Subcutaneous abdominal adipose tissue (tissue), 5 donors: ENCODE data around the gene FFAR4.
A peak's percentile ranks its signal among the peaks of the same experiment; 100 is the strongest.

Source experiments
- H3K27ac ChIP-seq: one replicate; pipeline ENCODE4 v1.7.0; 2013; ENCODE audit warnings: low read depth, mild to moderate bottlenecking, inconsistent platforms, low read length, moderate library complexity
- H3K27me3 ChIP-seq, 5 donors: one replicate each; pipeline ENCODE4 v1.7.0; 2013; ENCODE audit warnings: low read length in 5 of 5, inconsistent platforms in 1 of 5; ENCODE audit not compliant: control insufficient read depth in 5 of 5, insufficient read depth in 4 of 5
- H3K36me3 ChIP-seq, 5 donors: one replicate each; pipeline ENCODE4 v1.7.0; 2013; ENCODE audit warnings: low read length in 5 of 5; ENCODE audit not compliant: control insufficient read depth in 5 of 5, insufficient read depth in 5 of 5
- H3K4me1 ChIP-seq, 5 donors: one replicate each; pipeline ENCODE4 v1.7.0; 2013; ENCODE audit warnings: low read length in 5 of 5, mild to moderate bottlenecking in 3 of 5, moderate library complexity in 1 of 5; ENCODE audit not compliant: control insufficient read depth in 5 of 5, insufficient read depth in 5 of 5
- H3K4me3 ChIP-seq, 5 donors: one replicate each; pipeline ENCODE4 v1.7.0; 2013; ENCODE audit warnings: low read length in 5 of 5, low read depth in 1 of 5
- H3K9ac ChIP-seq, 5 donors: one replicate each; pipeline ENCODE4 v1.7.0; 2013; ENCODE audit warnings: low read length in 5 of 5, mild to moderate bottlenecking in 4 of 5, moderate library complexity in 3 of 5
- H3K9me3 ChIP-seq, 5 donors: one replicate each; pipeline ENCODE4 v1.7.0; 2013; ENCODE audit warnings: low read length in 5 of 5; ENCODE audit not compliant: control insufficient read depth in 5 of 5
- donor health status: healthy.
- donor health status: healthy.
- donor health status: healthy.
- donor health status: healthy.
- donor health status: healthy.

FFAR4 gene

DNA sequence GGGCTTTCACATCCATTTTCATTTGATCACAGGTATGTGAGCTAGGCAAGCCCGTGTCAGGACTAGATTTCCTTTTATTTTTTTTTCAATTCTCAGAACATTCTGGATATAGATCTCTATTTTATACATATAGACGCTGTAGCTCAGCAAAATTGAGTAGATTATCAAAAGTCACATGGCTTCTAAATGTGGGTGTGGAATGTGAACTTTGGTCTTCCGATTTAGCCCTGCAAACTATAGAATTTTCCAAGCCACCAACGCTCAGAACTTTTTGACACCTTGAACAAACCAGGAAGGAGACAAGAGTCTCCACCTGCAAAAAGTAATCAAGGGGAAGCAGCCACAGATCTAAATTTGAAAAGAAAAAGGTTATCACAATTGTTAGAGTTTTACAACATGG, 15.9 kb upstream of the FFAR4 start:
- H3K4me1 ChIP-seq, result peaks cover 9 to 25% (median 17%) of the 10 kb centered on the region in 5 donors
- H3K4me3 ChIP-seq, result no peak overlapping the region
- H3K27ac ChIP-seq, result no peak overlapping the region
- H3K9me3 ChIP-seq, result no peaks in the 10 kb centered on the region
- no peaks in the 10 kb centered on the region for H3K36me3 ChIP-seq
- no peaks in the 10 kb centered on the region for H3K27me3 ChIP-seq
- no peak overlapping the region for H3K9ac ChIP-seq

DNA sequence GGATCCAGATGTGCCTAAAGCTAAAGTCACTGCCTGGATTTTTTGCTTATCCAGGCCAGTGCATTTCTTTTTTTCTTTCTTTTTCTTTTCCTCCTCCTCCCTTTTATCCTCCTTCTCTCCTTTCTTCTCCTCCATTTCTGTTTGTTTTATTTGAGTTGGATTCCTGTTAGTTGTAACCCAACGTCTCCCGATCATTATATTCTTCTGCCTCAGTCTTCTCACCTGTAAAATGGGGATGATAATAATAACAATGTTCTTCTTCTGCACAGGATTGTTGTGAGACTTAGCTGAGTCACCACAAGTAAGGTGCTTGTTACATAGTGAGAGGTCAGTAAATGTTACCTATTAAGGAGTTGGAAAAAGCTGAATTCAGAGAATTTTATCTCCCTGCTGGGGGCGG, 13.7 kb upstream of the FFAR4 start:
- H3K27ac ChIP-seq, result peak overlapping the region; percentile 42
- H3K36me3 ChIP-seq, result no peaks in the 10 kb centered on the region
- H3K9me3 ChIP-seq, result no peaks in the 10 kb centered on the region
- peaks cover 9 to 28% (median 27%) of the 10 kb centered on the region in 5 donors for H3K4me1 ChIP-seq
- H3K27me3 ChIP-seq, result no peaks in the 10 kb centered on the region
- no peak overlapping the region for H3K9ac ChIP-seq
- H3K4me3 ChIP-seq, result no peak overlapping the region

DNA sequence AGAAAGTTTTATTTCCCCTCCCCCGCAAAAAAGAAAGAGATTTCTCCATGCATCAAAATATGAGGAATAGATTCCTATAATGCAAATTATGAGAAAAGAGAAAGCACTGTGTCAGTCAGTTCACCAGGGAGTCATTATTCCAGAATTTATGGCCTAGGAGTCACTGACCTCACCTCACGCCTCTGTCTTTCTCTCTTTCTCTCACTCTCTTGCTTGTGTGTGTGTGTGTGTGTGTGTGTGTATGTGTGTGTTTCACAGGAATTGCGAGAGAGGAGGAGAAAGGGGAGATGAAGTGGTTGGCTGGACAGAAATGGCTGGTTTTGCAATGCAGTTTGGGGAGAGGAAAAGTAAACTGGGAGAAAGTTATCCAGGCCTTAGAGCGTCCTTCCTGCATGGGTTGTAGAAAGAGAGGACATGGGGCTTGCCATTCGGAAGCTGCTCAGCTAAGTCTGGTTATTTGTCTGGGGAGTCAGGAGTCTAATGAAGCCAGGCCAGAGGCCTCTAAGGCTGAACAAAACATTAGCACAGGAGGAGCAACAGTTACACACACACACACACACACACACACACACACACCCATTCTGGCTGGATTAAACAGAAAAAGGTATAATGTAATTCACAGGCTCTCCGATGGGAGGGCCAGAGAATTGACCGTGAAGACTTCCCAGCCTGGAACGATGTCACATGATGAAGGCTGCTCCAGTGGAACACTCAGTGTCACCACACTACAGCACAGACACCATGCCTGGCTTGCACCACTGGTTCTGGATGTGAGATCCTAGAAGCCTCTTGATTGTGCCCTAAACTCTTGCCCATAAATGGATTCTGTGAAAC, 12.8 kb upstream of the FFAR4 start:
- Histone ChIP-seq H3K9ac (no peak overlapping the region), H3K36me3 (no peaks in the 10 kb centered on the region), H3K27ac (peak overlapping the region; percentile 75), H3K27me3 (no peaks in the 10 kb centered on the region), H3K4me1 (peaks cover 9 to 35% (median 29%) of the 10 kb centered on the region in 5 donors), H3K4me3 (no peak overlapping the region), H3K9me3 (no peaks in the 10 kb centered on the region)

DNA sequence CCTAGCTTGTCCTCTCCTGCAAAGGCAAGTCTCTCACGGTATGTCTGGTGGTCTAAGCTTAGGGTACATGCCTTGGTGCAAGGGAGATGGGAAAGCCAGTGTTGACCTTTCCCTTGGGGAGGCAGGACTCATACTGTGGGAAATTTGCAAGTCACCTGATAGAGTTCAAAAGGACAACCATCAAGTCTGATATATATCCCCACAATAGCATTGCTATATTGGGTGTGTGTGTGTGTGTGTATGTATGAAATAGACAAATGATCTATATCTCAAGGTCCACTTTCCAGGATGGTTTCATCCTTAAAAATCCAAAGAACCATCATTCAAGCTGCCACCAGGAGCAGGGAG, 12.2 kb upstream of the FFAR4 start:
- Histone ChIP-seq H3K4me1 (peaks cover 9 to 35% (median 29%) of the 10 kb centered on the region in 5 donors), H3K27ac (peak overlapping the region; percentile 75), H3K27me3 (no peaks in the 10 kb centered on the region), H3K36me3 (no peaks in the 10 kb centered on the region), H3K9ac (no peak overlapping the region), H3K4me3 (no peak overlapping the region), H3K9me3 (no peaks in the 10 kb centered on the region)

DNA sequence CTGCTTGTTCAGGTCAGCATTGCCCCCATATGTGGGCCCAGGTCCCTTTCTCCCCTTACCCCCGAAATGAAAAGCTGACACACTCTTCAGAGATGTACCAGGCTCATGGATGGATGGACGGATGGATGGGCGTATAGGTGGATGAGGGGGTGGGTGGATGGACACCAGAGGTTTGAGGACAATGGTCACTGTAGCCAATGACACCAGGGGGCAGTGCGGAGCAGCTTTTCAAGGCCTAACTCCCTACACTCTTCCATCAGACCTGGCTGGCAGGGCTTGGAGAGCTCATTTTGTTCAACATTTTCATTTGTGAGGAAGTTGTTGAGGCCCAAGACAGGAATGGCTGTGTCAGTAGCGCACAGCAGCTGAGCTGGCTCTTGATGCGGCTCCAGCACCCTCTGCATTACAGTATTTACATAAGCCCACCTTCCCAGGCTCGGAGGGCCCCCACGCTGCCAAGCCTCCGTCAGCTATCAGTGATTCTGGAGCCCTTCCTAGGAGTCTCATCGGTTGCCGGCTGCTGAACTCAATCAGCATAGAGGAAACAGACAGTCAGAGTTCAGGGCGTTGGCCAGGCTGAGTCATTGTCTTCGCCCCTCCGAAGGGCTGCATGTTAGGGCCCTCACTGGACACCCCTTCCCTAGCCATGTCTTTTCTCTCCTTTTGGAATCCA, 11.6 kb upstream of the FFAR4 start:
- H3K9me3 ChIP-seq, result peaks cover 0 to 3% (median 0%) of the 10 kb centered on the region in 5 donors
- H3K4me1 ChIP-seq, result peaks cover 9 to 35% (median 29%) of the 10 kb centered on the region in 5 donors
- H3K36me3 ChIP-seq, result no peaks in the 10 kb centered on the region
- H3K27me3 ChIP-seq, result no peaks in the 10 kb centered on the region
- peak overlapping the region in 2 of 5 donors; percentile 5 to 33 for H3K9ac ChIP-seq
- H3K4me3 ChIP-seq, result no peak overlapping the region
- H3K27ac ChIP-seq, result peak overlapping the region; percentile 75

DNA sequence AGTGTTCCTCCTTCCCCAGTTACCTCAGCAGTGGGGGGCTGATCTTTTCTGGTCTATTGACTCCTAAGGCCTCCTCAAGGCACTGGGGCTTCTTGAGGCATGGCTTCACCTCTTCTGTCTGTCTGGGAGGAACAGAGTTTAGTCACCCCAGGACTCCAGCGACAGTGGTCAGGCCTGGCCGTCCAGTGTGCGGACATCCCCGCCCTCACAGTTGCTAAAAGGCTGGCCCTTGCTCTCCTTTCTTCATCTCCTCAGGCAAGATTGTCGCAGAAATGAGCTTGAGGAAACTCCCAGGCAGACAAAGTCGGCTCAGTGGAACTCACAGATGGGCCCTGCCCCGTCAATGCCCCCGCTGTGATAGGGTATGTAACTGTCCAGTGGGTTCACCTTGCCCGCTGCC, 7.0 kb upstream of the FFAR4 start:
- peaks cover 0 to 3% (median 0%) of the 10 kb centered on the region in 5 donors for H3K9me3 ChIP-seq
- H3K4me1 ChIP-seq, result peaks cover under 1 to 25% (median 18%) of the 10 kb centered on the region in 5 donors
- no peak overlapping the region for H3K27ac ChIP-seq
- H3K27me3 ChIP-seq, result no peaks in the 10 kb centered on the region
- no peak overlapping the region for H3K9ac ChIP-seq
- no peak overlapping the region for H3K4me3 ChIP-seq
- H3K36me3 ChIP-seq, result no peaks in the 10 kb centered on the region

DNA sequence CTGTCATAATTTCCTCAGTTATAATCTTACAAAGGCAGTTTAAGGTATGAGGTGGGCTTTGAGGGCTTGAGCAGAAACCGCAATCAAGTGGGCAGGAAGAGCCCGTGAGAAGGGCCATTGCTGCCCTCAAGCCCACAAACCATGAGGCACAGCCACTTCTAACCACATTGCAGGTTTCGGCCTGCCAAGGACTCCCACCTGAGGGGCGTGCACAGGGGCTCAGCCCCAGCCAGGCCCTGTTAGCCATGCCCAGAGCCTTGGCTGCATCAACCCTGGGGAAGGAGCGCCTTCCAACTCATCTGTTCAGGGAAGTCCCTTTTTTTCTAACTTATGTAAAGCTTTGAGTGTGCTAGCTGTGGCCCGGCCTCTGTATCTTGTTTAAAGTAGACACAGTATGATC, 5.9 kb upstream of the FFAR4 start:
- Histone ChIP-seq H3K9me3 (peaks cover 0 to 3% (median 0%) of the 10 kb centered on the region in 5 donors), H3K4me3 (no peak overlapping the region), H3K36me3 (no peaks in the 10 kb centered on the region), H3K27ac (no peak overlapping the region), H3K4me1 (peaks cover 0 to 19% (median 10%) of the 10 kb centered on the region in 5 donors), H3K9ac (no peak overlapping the region), H3K27me3 (peaks cover 0 to under 1% (median 0%) of the 10 kb centered on the region in 5 donors)

DNA sequence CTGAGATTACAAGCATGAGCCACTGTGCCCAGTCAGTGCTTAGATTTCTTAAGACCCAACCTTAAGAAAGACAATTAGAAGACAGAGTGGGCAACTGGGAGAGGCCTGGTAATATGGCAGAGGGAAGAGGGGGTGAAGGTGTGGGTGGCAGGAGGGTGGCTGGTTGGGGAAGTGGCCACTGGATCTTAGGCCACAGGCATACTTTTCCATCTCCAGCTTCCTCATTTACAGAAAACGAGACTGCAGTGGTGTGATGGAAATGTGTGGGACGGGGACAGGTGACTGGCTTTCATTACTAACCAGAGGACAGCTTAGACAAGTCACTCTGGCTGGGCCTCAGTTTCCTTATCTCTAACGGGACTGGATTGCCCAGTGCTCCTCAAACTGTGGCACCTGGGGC, 1.0 kb upstream of the FFAR4 start:
- H3K27me3 ChIP-seq, result peaks cover 0 to 21% (median 8%) of the 10 kb centered on the region in 5 donors
- no peak overlapping the region for H3K4me3 ChIP-seq
- no peaks in the 10 kb centered on the region for H3K36me3 ChIP-seq
- no peak overlapping the region for H3K27ac ChIP-seq
- peaks cover 3 to 38% (median 26%) of the 10 kb centered on the region in 5 donors for H3K4me1 ChIP-seq
- H3K9ac ChIP-seq, result no peak overlapping the region
- no peaks in the 10 kb centered on the region for H3K9me3 ChIP-seq

DNA sequence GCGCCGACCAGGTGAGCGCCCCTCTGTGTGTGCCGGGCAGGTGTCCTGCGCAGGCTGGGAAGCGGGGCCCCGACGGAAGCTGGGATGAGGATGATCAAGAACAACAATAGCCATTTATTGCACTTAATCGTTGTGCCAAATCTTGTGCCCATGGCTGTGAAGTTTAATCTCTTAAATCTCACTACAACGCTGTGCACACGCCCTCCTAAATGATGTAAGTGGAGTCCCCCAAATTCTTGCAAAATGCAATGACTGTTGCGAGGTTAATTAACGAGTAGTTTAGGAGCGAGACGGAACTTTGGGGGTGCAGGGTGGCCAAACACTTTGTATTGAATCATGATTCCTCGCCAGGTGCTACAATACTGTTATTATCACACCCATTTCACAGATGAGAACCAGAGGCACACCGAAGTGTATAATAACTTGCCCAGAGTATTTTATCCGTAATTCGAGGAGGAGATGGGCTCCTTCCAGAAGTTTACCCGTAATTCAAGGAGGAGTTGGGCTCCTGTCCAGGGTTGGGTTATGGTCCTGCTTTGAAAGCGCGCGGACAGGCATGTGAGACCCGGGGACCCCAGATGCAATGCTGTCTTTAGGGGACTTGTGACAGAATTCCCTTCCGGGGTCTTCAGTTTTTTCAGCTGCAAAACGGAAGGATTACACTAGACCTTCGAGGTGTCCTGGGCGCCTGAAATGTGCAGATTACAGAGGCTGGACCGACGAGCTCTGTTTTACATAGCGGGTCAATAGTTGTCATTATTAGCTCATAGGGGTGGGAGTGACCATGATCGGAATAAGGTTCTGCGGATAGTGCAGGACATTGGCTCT, 1.0 kb downstream of the FFAR4 start:
- Histone ChIP-seq H3K9ac (peak overlapping the region in 1 of 5 donors; percentile 49), H3K36me3 (no peaks in the 10 kb centered on the region), H3K27me3 (peaks cover 0 to 21% (median 8%) of the 10 kb centered on the region in 5 donors), H3K4me3 (peak overlapping the region; percentile 61 to 83 (median 74)), H3K4me1 (peaks cover 3 to 55% (median 33%) of the 10 kb centered on the region in 5 donors), H3K9me3 (no peaks in the 10 kb centered on the region), H3K27ac (peak overlapping the region; percentile 29)
